Uterus (tissue), 4 donors: Measurements from ENCODE around the gene CHST5. TPM values are rescaled to one million over a fixed set of nuclear protein-coding genes. Genes with fewer than 3 reads are reported as not detected.

ENCODE experiments used
- DNase-seq, 2 donors: peaks; one replicate each; pipeline ENCODE4 v3.0.0-alpha.2; 2019 to 2020
- H3K27ac ChIP-seq, 2 donors: fragments of 200-600 bp; sonication (generic); 1 replicate in 1 of 2; 2 replicates in 1 of 2; pipeline ENCODE4 v1.5.1; 2016 to 2018
- H3K27me3 ChIP-seq, 2 donors: fragments of 200-600 bp; sonication (generic); one replicate each; pipeline ENCODE4 v1.5.1; 2018 to 2019; ENCODE audit warnings: control low read depth in 1 of 2
- H3K36me3 ChIP-seq, 2 donors: fragments of 200-600 bp; sonication (generic); one replicate each; pipeline ENCODE4 v1.5.1; 2019; ENCODE audit warnings: control low read depth in 1 of 2
- H3K4me1 ChIP-seq, 2 donors: fragments of 200-600 bp; sonication (generic); one replicate each; pipeline ENCODE4 v1.5.1; 2018 to 2019; ENCODE audit warnings: control low read depth in 1 of 2
- H3K4me3 ChIP-seq, 2 donors: fragments of 200-600 bp; sonication (generic); 1 replicate in 1 of 2; 2 replicates in 1 of 2; pipeline ENCODE4 v1.5.1; 2018 to 2019; ENCODE audit warnings: mild to moderate bottlenecking in 1 of 2
- H3K9me3 ChIP-seq, 2 donors: fragments of 200-600 bp; sonication (generic); one replicate each; pipeline ENCODE4 v1.5.1; 2019; ENCODE audit warnings: control low read depth in 1 of 2
- CTCF ChIP-seq, 4 experiments: fragments of 200-600 bp in 2 of 4; fragments of 450-650 bp in 2 of 4; sonication (generic) in 2 of 4; IDR thresholded peaks; one replicate each; pipeline ENCODE4 v1.5.1; 2016 to 2019; ENCODE audit warnings: antibody characterized with exemption in 4 of 4, mild to moderate bottlenecking in 2 of 4, moderate library complexity in 1 of 4
- POLR2A ChIP-seq, 2 donors: fragments of 450-650 bp; IDR thresholded peaks; one replicate each; pipeline ENCODE4 v1.6.1; 2016; ENCODE audit warnings: antibody characterized with exemption in 2 of 2, mild to moderate bottlenecking in 1 of 2, moderate library complexity in 1 of 2
- intact Hi-C: fragments of 100-400 bp; cut with DNase I; formaldehyde crosslinking; loops from one replicate; pipeline ENCODE4 v1.15.1; 2023; ENCODE audit warnings: low total_unique reads
- total RNA-seq, 4 donors: library from RNA; depleted of rRNA in 3 of 4; stranded (reverse); fragments of >200 nt in 3 of 4; gene quantifications; one replicate each; pipeline versions ENCODE4 v1.1.0 to v1.2.4, GENCODE V29; 2014 to 2023
- donor health status: DM: yes; HTN: yes; CAD: no.

Gene CHST5
- 1 to 10 TPM in 2 of 4 donors, not detected in 2; 1.0 to 2.0 TPM for total RNA-seq

- Histone ChIP-seq H3K27me3 (no peaks in the 10 kb centered on the region), H3K27ac (no peak within 1 kb of the TSS), H3K9me3 (no peaks in the 10 kb centered on the region), H3K36me3 (no peaks in the 10 kb centered on the region), H3K4me1 (no peaks in the 10 kb centered on the region), H3K4me3 (no peak within 1 kb of the TSS)
- TF ChIP-seq POLR2A (IDR thresholded peaks at IDR 0.05) (no peak), CTCF (IDR thresholded peaks at IDR 0.05) (no peak)
- no peak for DNase-seq
- intact Hi-C loops, result no loop called here
Observed at GRCh38 chr16:75535901-75536300, at the start of gene CHST5. Gene CHST5 (minus strand): TSS chr16:75536108. CDS start chr16:75530384, 5,724 bp downstream.

GRCh38 chr16:75584108-75584507 is 48.2 kb upstream of the CHST5 start:
- intact Hi-C loops, result no loop called here
- H3K27ac ChIP-seq, result no peak overlapping the region
- no peaks in the 10 kb centered on the region for H3K36me3 ChIP-seq
- H3K4me3 ChIP-seq, result no peak overlapping the region
- no peaks in the 10 kb centered on the region for H3K9me3 ChIP-seq
- DNase-seq, result no peak
- no peaks in the 10 kb centered on the region for H3K27me3 ChIP-seq
- TF ChIP-seq CTCF (IDR thresholded peaks at IDR 0.05) (no peak), POLR2A (IDR thresholded peaks at IDR 0.05) (no peak)
- H3K4me1 ChIP-seq, result no peaks in the 10 kb centered on the region

GRCh38 chr16:75579281-75579834 is 43.5 kb upstream of the CHST5 start:
- Histone ChIP-seq H3K4me3 (no peak overlapping the region), H3K27me3 (no peaks in the 10 kb centered on the region), H3K9me3 (no peaks in the 10 kb centered on the region), H3K4me1 (no peaks in the 10 kb centered on the region), H3K27ac (peak overlapping the region; percentile 5), H3K36me3 (no peaks in the 10 kb centered on the region)
- intact Hi-C loops, result no loop called here
- no peak for DNase-seq
- no peak for TF ChIP-seq CTCF (IDR thresholded peaks at IDR 0.05)
- no peak for TF ChIP-seq POLR2A (IDR thresholded peaks at IDR 0.05)

- no peak for DNase-seq
Observed at GRCh38 chr16:75578725-75579124, 42.8 kb upstream of the CHST5 start.

GRCh38 chr16:75578212-75578611 is 42.3 kb upstream of the CHST5 start:
- no peaks in the 10 kb centered on the region for H3K27me3 ChIP-seq
- DNase-seq, result no peak
- no peaks in the 10 kb centered on the region for H3K4me1 ChIP-seq
- TF ChIP-seq POLR2A (IDR thresholded peaks at IDR 0.05), result no peak
- no peak for TF ChIP-seq CTCF (IDR thresholded peaks at IDR 0.05)
- H3K36me3 ChIP-seq, result no peaks in the 10 kb centered on the region
- intact Hi-C loops, result no loop called here
- H3K9me3 ChIP-seq, result no peaks in the 10 kb centered on the region
- no peak overlapping the region for H3K4me3 ChIP-seq
- H3K27ac ChIP-seq, result no peak overlapping the region

More at GRCh38 chr16:75578725-75579124, 42.8 kb upstream of the CHST5 start:
- TF ChIP-seq POLR2A (IDR thresholded peaks at IDR 0.05) (no peak), CTCF (IDR thresholded peaks at IDR 0.05) (no peak)
- Histone ChIP-seq H3K27me3 (no peaks in the 10 kb centered on the region), H3K36me3 (no peaks in the 10 kb centered on the region), H3K9me3 (no peaks in the 10 kb centered on the region), H3K4me3 (no peak overlapping the region), H3K4me1 (no peaks in the 10 kb centered on the region), H3K27ac (peak overlapping the region; percentile 5)
- intact Hi-C loops, result no loop called here
